ENCODE results near the gene CAPZB. TPM values are rescaled to one million over a fixed set of nuclear protein-coding genes. Genes with fewer than 3 reads are reported as not detected.

Gene CAPZB
- total and polyA plus RNA-seq, 10 donors = 139 to 386 (median 277) TPM

- intact Hi-C loops (cut with DNase I; ENCODE audit: low total_unique reads) = no loop called here
- no peaks in the 10 kb centered on the region for H3K27me3 ChIP-seq (replicated peaks in 1 of 7)
- H3K36me3 ChIP-seq = no peaks in the 10 kb centered on the region
- H3K4me1 ChIP-seq = peaks cover 70 to 100% (median 93%) of the 10 kb centered on the region in 6 donors
- DNase-seq = no peak
- peak overlapping the region in 1 of 8 donors; percentile 12 for H3K4me3 ChIP-seq
- peak overlapping the region; percentile 15 to 79 (median 62) for H3K27ac ChIP-seq
- WGBS, 5 donors = 26 to 39% (median 30%) methylated on average over 11 of the region's 11 CpGs
- TF ChIP-seq POLR2AphosphoS5 (IDR thresholded peaks at IDR 0.05) (peak in 1 of 3 donors; percentile 40), POLR2A (IDR thresholded peaks at IDR 0.05) (no peak)
- H3K9me3 ChIP-seq = no peaks in the 10 kb centered on the region
Measured at GRCh38 chr1:19454265-19455146, 30.8 kb downstream of the CAPZB start.

- peaks cover 70 to 100% (median 93%) of the 10 kb centered on the region in 6 donors for H3K4me1 ChIP-seq
- intact Hi-C loops (cut with DNase I; ENCODE audit: low total_unique reads) = no loop called here
- H3K36me3 ChIP-seq = peaks cover 0 to 7% (median 0%) of the 10 kb centered on the region in 6 donors
- no peaks in the 10 kb centered on the region for H3K9me3 ChIP-seq
- H3K4me3 ChIP-seq = peak overlapping the region in 1 of 8 donors; percentile 2
- H3K27me3 ChIP-seq (replicated peaks in 1 of 7) = no peaks in the 10 kb centered on the region
- WGBS, 5 donors = 17 to 48% (median 39%) methylated on average over 3 of the region's 3 CpGs
- DNase-seq = no peak
- H3K27ac ChIP-seq = peak overlapping the region in 4 of 8 donors; percentile 55 to 79 (median 66)
- TF ChIP-seq POLR2A (IDR thresholded peaks at IDR 0.05) (no peak), CTCF (IDR thresholded peaks at IDR 0.05 in 8 of 11, conservative IDR thresholded peaks at IDR 0.05 in 3 of 11) (no peak)
Measured at GRCh38 chr1:19453741-19454201, 31.6 kb downstream of the CAPZB start.

GRCh38 chr1:19452221-19452663 lies 33.1 kb downstream of the CAPZB start:
- Histone ChIP-seq H3K9me3 (no peaks in the 10 kb centered on the region), H3K36me3 (peaks cover 0 to 22% (median 0%) of the 10 kb centered on the region in 6 donors), H3K27ac (peak overlapping the region in 5 of 8 donors; percentile 12 to 68 (median 63)), H3K27me3 (replicated peaks in 1 of 7) (no peaks in the 10 kb centered on the region), H3K4me1 (peaks cover 69 to 100% (median 93%) of the 10 kb centered on the region in 6 donors), H3K4me3 (no peak overlapping the region)
- intact Hi-C loops (cut with DNase I; ENCODE audit: low total_unique reads) = no loop called here
- peak; percentile 43 to 53 (median 48) for TF ChIP-seq POLR2AphosphoS5 (IDR thresholded peaks at IDR 0.05)
- no peak for TF ChIP-seq CTCF (IDR thresholded peaks at IDR 0.05 in 8 of 11, conservative IDR thresholded peaks at IDR 0.05 in 3 of 11)
- DNase-seq = no peak
- 80 to 94% (median 89%) methylated on average over 12 of the region's 12 CpGs for WGBS, 5 donors

- intact Hi-C loops (cut with DNase I; ENCODE audit: low total_unique reads) = no loop called here
- no peak overlapping the region for H3K4me3 ChIP-seq
- no peak for DNase-seq
- H3K27ac ChIP-seq = peak overlapping the region in 6 of 8 donors; percentile 32 to 68 (median 58)
- TF ChIP-seq CTCF (IDR thresholded peaks at IDR 0.05 in 8 of 11, conservative IDR thresholded peaks at IDR 0.05 in 3 of 11) (no peak), POLR2AphosphoS5 (IDR thresholded peaks at IDR 0.05) (no peak), POLR2A (IDR thresholded peaks at IDR 0.05) (no peak)
- 65 to 88% (median 80%) methylated on average over 6 of the region's 6 CpGs for WGBS, 5 donors
- H3K9me3 ChIP-seq = no peaks in the 10 kb centered on the region
- no peaks in the 10 kb centered on the region for H3K27me3 ChIP-seq (replicated peaks in 1 of 7)
- H3K4me1 ChIP-seq = peaks cover 68 to 100% (median 92%) of the 10 kb centered on the region in 6 donors
- H3K36me3 ChIP-seq = peaks cover 0 to 22% (median 0%) of the 10 kb centered on the region in 6 donors
Measured at GRCh38 chr1:19450811-19451515, 34.4 kb downstream of the CAPZB start.

Data from spleen (tissue), 11 donors.